Vagina (tissue), 2 donors: ENCODE measurements around the gene CLDN25.

Experiments
- POLR2AphosphoS5 ChIP-seq, 2 donors: sonication (generic); formaldehyde crosslinking; IDR thresholded peaks; one replicate each; pipeline ENCODE4 v1.9.0; 2017; ENCODE audit warnings: antibody characterized with exemption in 2 of 2, mild to moderate bottlenecking in 2 of 2, low read depth in 1 of 2; ENCODE audit not compliant: insufficient read depth in 1 of 2
- TF ChIP-seq, protein P1 (sequence below), 3 experiments: fragments of 450-650 bp in 2 of 3; fragments of 200-600 bp in 1 of 3; sonication (generic) in 1 of 3; IDR thresholded peaks; one replicate each; pipeline ENCODE4 v1.5.1; 2017 to 2019; ENCODE audit warnings: antibody characterized with exemption in 3 of 3, mild to moderate bottlenecking in 2 of 3, moderate library complexity in 2 of 3

DNA sequence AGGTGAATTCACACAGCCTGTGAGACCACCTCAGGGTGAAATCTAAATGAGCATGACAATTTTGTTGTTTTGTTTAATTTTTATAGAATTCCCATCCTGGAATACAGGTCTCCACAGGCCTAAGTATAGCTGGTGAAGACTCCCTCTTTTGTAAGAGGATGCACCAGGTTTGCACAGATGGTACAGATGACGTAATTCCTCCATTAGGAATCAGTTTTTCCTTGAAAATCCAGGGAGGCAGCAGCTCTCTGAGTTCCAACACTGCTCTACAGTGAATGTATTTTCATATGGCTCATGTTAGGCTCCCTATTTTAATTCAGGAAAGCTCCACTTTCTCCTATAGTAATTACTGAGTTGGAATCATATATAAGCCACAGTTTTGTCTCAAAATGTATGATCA is 48.6 kb downstream of the CLDN25 start:
- no peak for TF ChIP-seq POLR2AphosphoS5 (IDR thresholded peaks at IDR 0.05; ENCODE audit: insufficient read depth in 1 of 2, low read depth in 1 of 2)
- TF ChIP-seq, protein P1, sequence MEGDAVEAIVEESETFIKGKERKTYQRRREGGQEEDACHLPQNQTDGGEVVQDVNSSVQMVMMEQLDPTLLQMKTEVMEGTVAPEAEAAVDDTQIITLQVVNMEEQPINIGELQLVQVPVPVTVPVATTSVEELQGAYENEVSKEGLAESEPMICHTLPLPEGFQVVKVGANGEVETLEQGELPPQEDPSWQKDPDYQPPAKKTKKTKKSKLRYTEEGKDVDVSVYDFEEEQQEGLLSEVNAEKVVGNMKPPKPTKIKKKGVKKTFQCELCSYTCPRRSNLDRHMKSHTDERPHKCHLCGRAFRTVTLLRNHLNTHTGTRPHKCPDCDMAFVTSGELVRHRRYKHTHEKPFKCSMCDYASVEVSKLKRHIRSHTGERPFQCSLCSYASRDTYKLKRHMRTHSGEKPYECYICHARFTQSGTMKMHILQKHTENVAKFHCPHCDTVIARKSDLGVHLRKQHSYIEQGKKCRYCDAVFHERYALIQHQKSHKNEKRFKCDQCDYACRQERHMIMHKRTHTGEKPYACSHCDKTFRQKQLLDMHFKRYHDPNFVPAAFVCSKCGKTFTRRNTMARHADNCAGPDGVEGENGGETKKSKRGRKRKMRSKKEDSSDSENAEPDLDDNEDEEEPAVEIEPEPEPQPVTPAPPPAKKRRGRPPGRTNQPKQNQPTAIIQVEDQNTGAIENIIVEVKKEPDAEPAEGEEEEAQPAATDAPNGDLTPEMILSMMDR (IDR thresholded peaks at IDR 0.05): no peak
